Smooth muscle cell (in vitro differentiated cells): ENCODE measurements around the gene TOX2. TPM values are rescaled to one million over a fixed set of nuclear protein-coding genes. Genes with fewer than 3 reads are reported as not detected.

ENCODE experiments used
- DNase-seq: peaks from one replicate; lab custom pipeline; 2025; ENCODE audit not compliant: unreplicated experiment; lab: John Stamatoyannopoulos, UW
- H2AFZ ChIP-seq: fragments of 200-600 bp; sonication (generic); 2 replicates; pipeline ENCODE4 v1.6.0; 2016; ENCODE audit warnings: antibody characterized with exemption, low read depth, mild to moderate bottlenecking
- H3F3A ChIP-seq: fragments of 200-600 bp; sonication (generic); 2 replicates; pipeline ENCODE4 v1.6.0; 2017; ENCODE audit warnings: antibody characterized with exemption, low read depth
- H3K27ac ChIP-seq: fragments of 200-600 bp; sonication (generic); 2 replicates; pipeline ENCODE4 v1.5.1; 2016; ENCODE audit warnings: low read depth, mild to moderate bottlenecking
- H3K27me3 ChIP-seq: fragments of 200-600 bp; sonication (generic); 2 replicates; pipeline ENCODE4 v1.6.1; 2016; ENCODE audit warnings: low read depth, mild to moderate bottlenecking
- H3K36me3 ChIP-seq: fragments of 200-600 bp; sonication (generic); 2 replicates; pipeline ENCODE4 v1.5.1; 2016; ENCODE audit warnings: low read depth
- H3K4me1 ChIP-seq: fragments of 200-600 bp; sonication (generic); 2 replicates; pipeline ENCODE4 v1.5.1; 2016; ENCODE audit warnings: low read depth
- H3K4me2 ChIP-seq: fragments of 200-600 bp; sonication (generic); 2 replicates; pipeline ENCODE4 v1.6.0; 2016; ENCODE audit warnings: mild to moderate bottlenecking
- H3K4me3 ChIP-seq: fragments of 200-600 bp; sonication (generic); 2 replicates; pipeline ENCODE4 v1.5.1; 2016; ENCODE audit warnings: mild to moderate bottlenecking
- H3K79me2 ChIP-seq: fragments of 200-600 bp; sonication (generic); 2 replicates; pipeline ENCODE4 v1.6.0; 2016; ENCODE audit warnings: low read depth, mild to moderate bottlenecking
- H3K9ac ChIP-seq: fragments of 200-600 bp; sonication (generic); 2 replicates; pipeline ENCODE4 v1.6.0; 2016; ENCODE audit warnings: low read depth
- H3K9me3 ChIP-seq: fragments of 200-600 bp; sonication (generic); replicated peaks from 2 replicates; pipeline ENCODE4 v1.5.1; 2016; ENCODE audit warnings: low read depth
- H4K20me1 ChIP-seq: fragments of 200-600 bp; sonication (generic); 2 replicates; pipeline ENCODE4 v1.6.0; 2016; ENCODE audit warnings: low read depth
- WGBS: methylation state at CpG from one replicate; pipeline ENCODE4 v1.1.7; 2016; ENCODE audit warnings: low lambda C conversion rate; 5-methylcytosine and 5-hydroxymethylcytosine counted together
- polyA plus RNA-seq: library from polyadenylated mRNA; unstranded; fragments of >200 nt; fragmentation: Nextera tagmentation; extraction: Ambion mirVana; gene quantifications from 2 replicates; pipeline ENCODE4 v1.2.1, GENCODE V29; 2016
- total RNA-seq: library from RNA; depleted of rRNA; stranded (reverse); fragments of >200 nt; gene quantifications from 2 replicates; pipeline ENCODE4 v1.2.3, GENCODE V29; 2014
- TF ChIP-seq, protein P1 (sequence below): fragments of 200-600 bp; sonication (generic); IDR thresholded peaks from 2 replicates; pipeline ENCODE4 v1.5.1; 2017; ENCODE audit warnings: borderline replicate concordance, mild to moderate bottlenecking, antibody characterized with exemption; ENCODE audit not compliant: insufficient read depth, poor library complexity, severe bottlenecking

Gene TOX2
- total and polyA plus RNA-seq, 2 experiments from 2014 or later = 1.1 to 3.8 TPM

- Histone ChIP-seq H3K79me2 (no peaks in the 10 kb centered on the region), H3K4me3 (no peak overlapping the region), H3K9ac (no peak overlapping the region), H3K27me3 (no peaks in the 10 kb centered on the region), H3K36me3 (no peaks in the 10 kb centered on the region), H3K27ac (no peak overlapping the region), H3K9me3 (no peaks in the 10 kb centered on the region), H2AFZ (no peak overlapping the region), H3K4me2 (no peak overlapping the region), H3F3A (no peaks in the 10 kb centered on the region), H3K4me1 (no peaks in the 10 kb centered on the region), H4K20me1 (no peaks in the 10 kb centered on the region)
- WGBS = 95% methylated on average over 8 of the region's 8 CpGs
- TF ChIP-seq, protein P1, sequence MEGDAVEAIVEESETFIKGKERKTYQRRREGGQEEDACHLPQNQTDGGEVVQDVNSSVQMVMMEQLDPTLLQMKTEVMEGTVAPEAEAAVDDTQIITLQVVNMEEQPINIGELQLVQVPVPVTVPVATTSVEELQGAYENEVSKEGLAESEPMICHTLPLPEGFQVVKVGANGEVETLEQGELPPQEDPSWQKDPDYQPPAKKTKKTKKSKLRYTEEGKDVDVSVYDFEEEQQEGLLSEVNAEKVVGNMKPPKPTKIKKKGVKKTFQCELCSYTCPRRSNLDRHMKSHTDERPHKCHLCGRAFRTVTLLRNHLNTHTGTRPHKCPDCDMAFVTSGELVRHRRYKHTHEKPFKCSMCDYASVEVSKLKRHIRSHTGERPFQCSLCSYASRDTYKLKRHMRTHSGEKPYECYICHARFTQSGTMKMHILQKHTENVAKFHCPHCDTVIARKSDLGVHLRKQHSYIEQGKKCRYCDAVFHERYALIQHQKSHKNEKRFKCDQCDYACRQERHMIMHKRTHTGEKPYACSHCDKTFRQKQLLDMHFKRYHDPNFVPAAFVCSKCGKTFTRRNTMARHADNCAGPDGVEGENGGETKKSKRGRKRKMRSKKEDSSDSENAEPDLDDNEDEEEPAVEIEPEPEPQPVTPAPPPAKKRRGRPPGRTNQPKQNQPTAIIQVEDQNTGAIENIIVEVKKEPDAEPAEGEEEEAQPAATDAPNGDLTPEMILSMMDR = no peak
- DNase-seq = no peak
Measured at GRCh38 chr20:43969501-43970182, 55.0 kb downstream of the TOX2 start.

- Histone ChIP-seq H3K9me3 (no peaks in the 10 kb centered on the region), H3F3A (no peaks in the 10 kb centered on the region), H4K20me1 (no peaks in the 10 kb centered on the region), H3K9ac (no peak overlapping the region), H3K4me2 (no peak overlapping the region), H2AFZ (no peak overlapping the region), H3K36me3 (no peaks in the 10 kb centered on the region), H3K79me2 (no peaks in the 10 kb centered on the region), H3K27me3 (no peaks in the 10 kb centered on the region), H3K4me1 (no peaks in the 10 kb centered on the region), H3K4me3 (no peak overlapping the region), H3K27ac (no peak overlapping the region)
- 86% methylated on average over 10 of the region's 10 CpGs for WGBS
- TF ChIP-seq, protein P1 = no peak
- DNase-seq = no peak
Measured at GRCh38 chr20:43971267-43971666, 56.6 kb downstream of the TOX2 start.

GRCh38 chr20:43972051-43972450 is 57.4 kb downstream of the TOX2 start:
- H3K27me3 ChIP-seq = no peaks in the 10 kb centered on the region
- 71% methylated on average over 2 of the region's 2 CpGs for WGBS
- no peaks in the 10 kb centered on the region for H3F3A ChIP-seq
- H3K9ac ChIP-seq = no peak overlapping the region
- H3K9me3 ChIP-seq = no peaks in the 10 kb centered on the region
- no peak overlapping the region for H2AFZ ChIP-seq
- H3K27ac ChIP-seq = no peak overlapping the region
- H3K79me2 ChIP-seq = no peaks in the 10 kb centered on the region
- no peaks in the 10 kb centered on the region for H3K36me3 ChIP-seq
- H3K4me3 ChIP-seq = no peak overlapping the region
- no peaks in the 10 kb centered on the region for H3K4me1 ChIP-seq
- TF ChIP-seq, protein P1 = no peak
- H4K20me1 ChIP-seq = no peaks in the 10 kb centered on the region
- DNase-seq = no peak
- H3K4me2 ChIP-seq = no peak overlapping the region

- no peaks in the 10 kb centered on the region for H3K79me2 ChIP-seq
- H3K36me3 ChIP-seq = no peaks in the 10 kb centered on the region
- H3K4me2 ChIP-seq = no peak overlapping the region
- no peak for DNase-seq
- no peak overlapping the region for H3K27ac ChIP-seq
- H4K20me1 ChIP-seq = no peaks in the 10 kb centered on the region
- H3K4me3 ChIP-seq = no peak overlapping the region
- no peaks in the 10 kb centered on the region for H3K4me1 ChIP-seq
- no peaks in the 10 kb centered on the region for H3K27me3 ChIP-seq
- no peak overlapping the region for H2AFZ ChIP-seq
- WGBS = 82% methylated on average over 2 of the region's 2 CpGs
- no peaks in the 10 kb centered on the region for H3F3A ChIP-seq
- TF ChIP-seq, protein P1 = no peak
- no peak overlapping the region for H3K9ac ChIP-seq
- H3K9me3 ChIP-seq = no peaks in the 10 kb centered on the region
Measured at GRCh38 chr20:43972692-43973091, 58.0 kb downstream of the TOX2 start.
